Measurements from ENCODE around the gene CCL28.

Gene CCL28

DNA sequence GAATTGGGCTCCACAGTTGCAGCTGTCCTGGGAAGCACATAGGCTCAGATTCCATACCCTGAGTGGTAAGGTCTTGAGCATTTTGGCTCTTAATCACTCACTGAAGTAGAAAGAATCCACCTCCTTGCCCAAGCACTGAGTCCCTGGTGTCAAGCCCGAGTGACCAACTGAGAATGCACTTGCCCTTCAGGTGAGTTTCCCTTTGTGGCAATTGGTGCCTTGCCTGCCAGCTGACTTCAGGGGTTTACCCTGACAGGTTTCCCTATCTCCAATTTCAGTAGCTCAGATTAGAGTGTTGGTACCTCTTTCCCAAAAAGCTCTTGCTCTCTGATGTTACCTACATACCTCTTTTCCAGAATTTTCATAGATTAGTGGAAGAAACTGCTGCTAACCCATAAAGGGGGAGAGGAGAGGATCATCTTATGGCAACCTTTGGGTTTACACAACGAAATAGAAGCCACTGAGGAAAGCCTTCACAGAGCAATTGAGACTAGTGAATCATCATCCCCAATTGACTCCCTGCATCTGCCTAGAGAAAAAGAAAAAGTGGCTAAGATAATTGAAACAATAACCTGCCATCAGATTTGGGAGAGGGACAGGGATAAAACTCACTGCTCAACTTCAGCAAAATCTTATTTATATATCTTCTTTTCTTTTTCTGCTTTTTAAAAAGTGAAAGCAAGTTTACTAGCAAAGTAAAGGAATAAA, 48.6 kb downstream of the CCL28 start:
- no peaks in the 10 kb centered on the region for H3K4me1 ChIP-seq (ENCODE audit: insufficient read depth, low read length)
- no peaks in the 10 kb centered on the region for H3K27me3 ChIP-seq (ENCODE audit: insufficient read depth, low read length)

DNA sequence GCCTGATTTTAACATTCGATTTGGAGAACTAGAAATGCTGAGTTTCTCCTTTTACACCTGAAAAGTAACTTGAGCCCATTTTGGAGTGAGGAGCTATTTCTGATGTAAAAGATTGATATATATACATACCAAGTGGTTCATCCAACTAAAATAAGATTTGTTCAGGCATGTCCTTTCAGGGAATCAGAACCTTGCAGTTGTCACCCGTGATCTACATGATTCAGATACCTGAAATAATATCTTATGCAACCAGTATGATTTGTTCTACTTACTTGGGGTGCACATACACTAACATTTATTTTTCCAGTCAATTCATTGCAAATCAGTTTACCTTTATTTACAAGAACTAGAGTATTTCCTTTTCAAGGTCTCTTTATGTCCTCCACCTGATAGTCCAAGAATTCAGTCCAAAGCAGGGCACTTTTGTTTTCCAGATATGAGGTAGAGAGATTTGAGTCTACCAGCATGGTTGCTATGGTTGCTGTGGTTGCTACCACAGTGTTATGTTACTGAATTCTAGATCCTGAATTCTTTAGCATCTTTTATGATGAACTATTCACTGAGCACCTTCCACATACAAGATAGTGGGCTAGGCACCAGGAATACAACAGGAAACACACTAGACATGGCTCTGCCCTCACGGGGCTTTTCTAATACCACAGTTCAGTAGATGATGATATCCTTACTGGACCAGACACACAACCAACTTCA, 49.3 kb downstream of the CCL28 start:
- Histone ChIP-seq H3K27me3 (ENCODE audit: insufficient read depth, low read length) (no peaks in the 10 kb centered on the region), H3K4me3 (ENCODE audit: low read length) (no peak overlapping the region), H3K36me3 (ENCODE audit: insufficient read depth, low read length) (no peaks in the 10 kb centered on the region), H3K9me3 (ENCODE audit: low read length) (no peaks in the 10 kb centered on the region), H2AFZ (ENCODE audit: low read depth, low read length) (no peak overlapping the region), H3K4me1 (ENCODE audit: insufficient read depth, low read length) (no peaks in the 10 kb centered on the region)

More for the DNA sequence above, 48.6 kb downstream of the CCL28 start:
- Histone ChIP-seq H3K4me3 (ENCODE audit: low read length) (no peak overlapping the region), H3K36me3 (ENCODE audit: insufficient read depth, low read length) (no peaks in the 10 kb centered on the region), H3K9me3 (ENCODE audit: low read length) (no peaks in the 10 kb centered on the region), H2AFZ (ENCODE audit: low read depth, low read length) (no peak overlapping the region)

DNA sequence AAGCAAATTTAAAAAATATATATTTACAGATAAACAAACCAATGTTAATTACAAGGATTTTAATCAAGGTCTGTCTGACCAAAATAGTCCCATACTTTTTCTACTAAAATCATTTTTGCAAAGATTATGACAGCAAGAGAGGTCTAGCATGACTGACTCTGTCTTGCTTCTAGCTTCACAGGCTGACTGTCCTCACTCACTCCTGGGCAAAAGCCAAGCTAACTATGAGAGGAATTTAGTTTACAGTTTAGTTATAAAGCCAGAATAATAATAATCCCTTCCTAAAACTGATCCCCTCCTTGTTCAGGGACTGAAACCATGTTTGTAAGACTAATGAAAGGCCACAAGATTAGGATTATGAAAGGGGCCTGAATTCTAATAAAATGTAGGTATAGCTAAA, 53.5 kb downstream of the CCL28 start:
- no peak overlapping the region for H2AFZ ChIP-seq (ENCODE audit: low read depth, low read length)
- H3K27me3 ChIP-seq (ENCODE audit: insufficient read depth, low read length) = peaks cover 3% of the 10 kb centered on the region
- no peak overlapping the region for H3K4me3 ChIP-seq (ENCODE audit: low read length)
- H3K9me3 ChIP-seq (ENCODE audit: low read length) = no peaks in the 10 kb centered on the region
- no peaks in the 10 kb centered on the region for H3K36me3 ChIP-seq (ENCODE audit: insufficient read depth, low read length)
- no peaks in the 10 kb centered on the region for H3K4me1 ChIP-seq (ENCODE audit: insufficient read depth, low read length)

DNA sequence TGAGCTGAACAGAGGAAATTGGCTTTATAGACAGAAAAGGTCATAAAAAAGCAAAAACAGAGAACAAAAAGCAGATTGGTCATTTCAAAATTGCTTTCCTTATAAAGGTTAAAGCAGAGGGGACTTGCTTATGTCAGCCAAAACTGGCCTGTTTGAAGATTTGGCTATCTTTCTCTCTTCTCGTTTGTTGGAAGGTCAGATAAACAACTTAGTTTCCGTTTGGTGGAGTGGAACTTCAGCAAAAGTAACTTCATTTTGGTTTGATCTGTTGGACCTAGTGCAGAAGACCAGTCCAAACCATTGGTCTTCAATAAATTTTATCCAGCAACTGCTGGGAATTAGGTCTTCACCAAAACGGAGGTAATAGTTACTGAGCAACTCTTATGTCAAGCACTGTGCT, 53.9 kb downstream of the CCL28 start:
- Histone ChIP-seq H2AFZ (ENCODE audit: low read depth, low read length) (no peak overlapping the region), H3K36me3 (ENCODE audit: insufficient read depth, low read length) (no peaks in the 10 kb centered on the region), H3K27me3 (ENCODE audit: insufficient read depth, low read length) (peaks cover 3% of the 10 kb centered on the region), H3K9me3 (ENCODE audit: low read length) (no peaks in the 10 kb centered on the region), H3K4me3 (ENCODE audit: low read length) (no peak overlapping the region), H3K4me1 (ENCODE audit: insufficient read depth, low read length) (no peaks in the 10 kb centered on the region)

DNA sequence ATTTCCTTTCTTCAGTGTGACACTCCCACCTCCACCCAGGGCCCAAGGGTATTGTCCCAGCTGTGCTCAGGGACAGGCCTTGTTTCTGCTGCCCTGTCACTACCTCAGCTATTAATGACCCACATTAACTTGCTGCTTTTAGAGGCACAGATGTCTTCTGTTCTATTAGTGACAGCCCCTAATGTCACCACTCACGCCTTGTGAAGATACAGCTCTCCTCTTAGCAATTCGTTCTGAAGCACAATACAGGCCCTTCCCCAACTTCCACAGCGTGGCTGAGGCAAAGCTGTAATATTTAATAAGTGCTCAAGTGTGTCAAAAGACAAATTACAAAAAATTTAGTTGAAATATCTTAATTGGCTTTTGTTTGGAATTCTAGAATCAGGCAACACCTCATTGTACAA, 54.3 kb downstream of the CCL28 start:
- no peak overlapping the region for H2AFZ ChIP-seq (ENCODE audit: low read depth, low read length)
- H3K4me3 ChIP-seq (ENCODE audit: low read length) = no peak overlapping the region
- H3K36me3 ChIP-seq (ENCODE audit: insufficient read depth, low read length) = no peaks in the 10 kb centered on the region
- no peaks in the 10 kb centered on the region for H3K9me3 ChIP-seq (ENCODE audit: low read length)
- H3K27me3 ChIP-seq (ENCODE audit: insufficient read depth, low read length) = peaks cover 3% of the 10 kb centered on the region
- H3K4me1 ChIP-seq (ENCODE audit: insufficient read depth, low read length) = no peaks in the 10 kb centered on the region

DNA sequence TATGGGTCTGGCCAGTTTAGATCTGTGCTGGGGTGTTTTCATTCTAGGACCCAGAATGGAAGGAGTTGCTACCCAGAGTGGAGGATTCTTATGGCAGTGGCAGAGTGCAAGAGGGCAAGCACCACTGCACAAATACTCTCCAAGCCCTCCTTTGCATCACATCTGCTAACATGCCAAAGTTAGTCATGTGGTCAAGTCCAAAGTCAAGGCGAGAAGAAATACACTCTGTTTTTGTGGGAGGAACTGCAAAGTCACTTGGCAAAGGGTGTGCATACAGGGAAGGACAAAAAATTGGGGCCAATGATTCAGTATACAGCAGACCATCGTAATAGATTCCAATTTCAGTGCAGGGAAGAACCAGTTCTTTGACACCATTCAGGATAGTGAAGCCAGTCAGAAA, 55.1 kb downstream of the CCL28 start:
- Histone ChIP-seq H2AFZ (ENCODE audit: low read depth, low read length) (no peak overlapping the region), H3K9me3 (ENCODE audit: low read length) (no peaks in the 10 kb centered on the region), H3K36me3 (ENCODE audit: insufficient read depth, low read length) (no peaks in the 10 kb centered on the region), H3K4me3 (ENCODE audit: low read length) (no peak overlapping the region), H3K27me3 (ENCODE audit: insufficient read depth, low read length) (peaks cover 3% of the 10 kb centered on the region), H3K4me1 (ENCODE audit: insufficient read depth, low read length) (no peaks in the 10 kb centered on the region)

DNA sequence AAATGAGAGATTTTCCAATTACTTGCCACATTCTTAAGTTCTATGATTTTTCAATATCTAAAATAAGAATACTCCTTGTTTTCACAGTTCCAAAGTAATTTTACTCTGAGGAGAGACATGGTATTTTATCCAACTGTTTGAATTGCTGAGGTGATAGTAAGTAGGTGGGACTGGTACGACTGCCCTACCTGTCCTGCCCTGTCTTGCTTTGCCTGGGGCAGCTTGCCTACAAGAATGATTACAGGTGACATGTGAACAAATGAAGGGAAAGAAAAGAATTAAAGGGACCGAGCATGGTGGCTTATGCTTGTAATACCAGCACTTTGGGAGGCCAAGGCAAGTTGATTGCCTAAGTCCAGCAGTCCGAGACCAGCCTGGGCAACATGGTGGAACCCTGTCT, 57.4 kb downstream of the CCL28 start:
- no peak overlapping the region for H2AFZ ChIP-seq (ENCODE audit: low read depth, low read length)
- H3K9me3 ChIP-seq (ENCODE audit: low read length) = no peaks in the 10 kb centered on the region

DNA sequence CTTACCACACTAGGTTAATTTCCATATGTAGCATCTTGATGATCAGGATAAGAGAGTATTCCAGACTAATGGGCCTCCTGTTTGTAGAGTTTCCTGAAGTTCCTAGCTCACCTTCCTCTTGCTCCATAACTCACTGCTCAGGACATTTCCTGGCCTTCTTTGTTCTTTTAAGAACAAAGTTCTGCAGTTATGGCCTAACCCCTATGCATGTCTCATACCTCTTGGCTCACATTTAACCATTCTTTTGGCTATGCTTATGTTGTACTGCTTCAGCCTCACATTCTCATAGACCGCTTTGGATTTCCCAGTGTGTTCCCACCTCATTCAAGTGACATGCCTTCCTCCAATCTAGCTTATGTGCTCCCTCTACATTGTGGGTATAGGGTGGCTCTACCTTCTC, 58.5 kb downstream of the CCL28 start:
- Histone ChIP-seq H3K27me3 (ENCODE audit: insufficient read depth, low read length) (peaks cover 3% of the 10 kb centered on the region), H3K9me3 (ENCODE audit: low read length) (no peaks in the 10 kb centered on the region), H3K36me3 (ENCODE audit: insufficient read depth, low read length) (no peaks in the 10 kb centered on the region), H3K4me3 (ENCODE audit: low read length) (no peak overlapping the region), H2AFZ (ENCODE audit: low read depth, low read length) (no peak overlapping the region), H3K4me1 (ENCODE audit: insufficient read depth, low read length) (no peaks in the 10 kb centered on the region)

More for the DNA sequence above, 57.4 kb downstream of the CCL28 start:
- H3K4me3 ChIP-seq (ENCODE audit: low read length) = no peak overlapping the region
- H3K27me3 ChIP-seq (ENCODE audit: insufficient read depth, low read length) = peaks cover 3% of the 10 kb centered on the region
- H3K36me3 ChIP-seq (ENCODE audit: insufficient read depth, low read length) = no peaks in the 10 kb centered on the region
- no peaks in the 10 kb centered on the region for H3K4me1 ChIP-seq (ENCODE audit: insufficient read depth, low read length)

DNA sequence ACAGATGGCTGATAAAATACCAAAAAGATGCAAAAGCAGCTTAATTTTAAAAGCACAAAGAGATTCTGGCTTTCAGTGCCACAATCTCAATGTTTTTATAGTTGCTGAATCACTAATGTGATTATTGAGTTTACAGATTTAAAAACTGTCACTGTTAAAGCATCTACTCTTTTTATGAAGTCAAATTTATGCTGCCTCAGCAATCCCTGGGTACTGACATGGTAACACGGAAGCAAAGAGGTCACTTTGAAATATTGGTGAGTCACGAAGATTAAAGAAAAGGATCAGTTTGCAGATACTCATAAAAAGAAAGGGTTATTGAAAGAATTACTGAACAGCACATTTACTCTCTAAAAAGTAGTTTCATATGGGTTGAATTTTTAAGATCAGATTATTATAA, 59.3 kb downstream of the CCL28 start:
- H3K4me3 ChIP-seq (ENCODE audit: low read length) = no peak overlapping the region
- H2AFZ ChIP-seq (ENCODE audit: low read depth, low read length) = no peak overlapping the region
- H3K27me3 ChIP-seq (ENCODE audit: insufficient read depth, low read length) = peaks cover 3% of the 10 kb centered on the region
- H3K36me3 ChIP-seq (ENCODE audit: insufficient read depth, low read length) = no peaks in the 10 kb centered on the region
- H3K9me3 ChIP-seq (ENCODE audit: low read length) = no peaks in the 10 kb centered on the region
- no peaks in the 10 kb centered on the region for H3K4me1 ChIP-seq (ENCODE audit: insufficient read depth, low read length)

DNA sequence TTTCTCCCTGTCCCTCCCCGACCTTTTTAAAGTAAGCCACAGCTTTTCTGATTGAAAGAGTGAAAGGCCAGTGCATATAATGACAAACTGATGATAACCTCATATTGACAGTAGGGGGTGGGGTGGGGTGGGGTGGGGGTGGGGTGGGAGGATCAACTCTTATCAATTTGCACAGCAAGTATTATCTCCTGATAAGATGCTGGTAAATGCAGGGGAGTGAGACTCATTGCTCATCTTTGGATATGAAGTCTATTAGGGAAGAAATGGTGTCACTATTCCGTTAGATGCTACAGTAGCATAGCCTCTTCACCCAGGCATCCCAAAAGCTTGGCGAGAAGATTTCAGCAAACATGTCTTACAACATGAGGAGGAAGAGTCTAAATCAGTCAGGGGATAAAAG, 60.1 kb downstream of the CCL28 start:
- Histone ChIP-seq H2AFZ (ENCODE audit: low read depth, low read length) (no peak overlapping the region), H3K4me3 (ENCODE audit: low read length) (no peak overlapping the region), H3K4me1 (ENCODE audit: insufficient read depth, low read length) (no peaks in the 10 kb centered on the region), H3K27me3 (ENCODE audit: insufficient read depth, low read length) (peaks cover 3% of the 10 kb centered on the region), H3K9me3 (ENCODE audit: low read length) (no peaks in the 10 kb centered on the region), H3K36me3 (ENCODE audit: insufficient read depth, low read length) (no peaks in the 10 kb centered on the region)

DNA sequence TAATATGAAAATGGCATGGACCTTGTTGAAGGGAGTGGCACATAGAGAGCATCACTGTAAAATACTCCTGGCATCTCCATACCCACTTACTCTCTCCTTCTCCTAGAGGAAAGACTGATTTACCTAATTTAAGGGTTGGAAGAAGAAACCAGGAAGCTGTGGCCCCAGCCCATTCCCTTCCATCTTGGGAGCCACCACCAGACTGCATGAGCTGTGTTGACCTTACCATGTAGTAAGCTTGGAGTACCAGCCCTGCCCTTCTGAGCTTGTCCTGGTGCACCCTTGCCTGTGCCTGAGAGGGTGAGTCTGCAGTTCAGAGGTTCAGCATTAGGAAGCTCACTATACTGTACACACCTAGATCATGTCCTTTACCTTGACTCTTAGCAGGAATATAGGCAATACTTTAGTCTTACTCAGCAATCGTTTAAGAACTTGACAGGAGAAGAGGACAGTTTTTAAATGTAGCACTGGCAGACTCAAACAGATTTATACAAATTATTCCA, 63.3 kb downstream of the CCL28 start:
- H3K4me3 ChIP-seq (ENCODE audit: low read length) = no peak overlapping the region
- H3K9me3 ChIP-seq (ENCODE audit: low read length) = no peaks in the 10 kb centered on the region
- H2AFZ ChIP-seq (ENCODE audit: low read depth, low read length) = no peak overlapping the region
- no peaks in the 10 kb centered on the region for H3K27me3 ChIP-seq (ENCODE audit: insufficient read depth, low read length)
- no peaks in the 10 kb centered on the region for H3K4me1 ChIP-seq (ENCODE audit: insufficient read depth, low read length)
- H3K36me3 ChIP-seq (ENCODE audit: insufficient read depth, low read length) = no peaks in the 10 kb centered on the region

DNA sequence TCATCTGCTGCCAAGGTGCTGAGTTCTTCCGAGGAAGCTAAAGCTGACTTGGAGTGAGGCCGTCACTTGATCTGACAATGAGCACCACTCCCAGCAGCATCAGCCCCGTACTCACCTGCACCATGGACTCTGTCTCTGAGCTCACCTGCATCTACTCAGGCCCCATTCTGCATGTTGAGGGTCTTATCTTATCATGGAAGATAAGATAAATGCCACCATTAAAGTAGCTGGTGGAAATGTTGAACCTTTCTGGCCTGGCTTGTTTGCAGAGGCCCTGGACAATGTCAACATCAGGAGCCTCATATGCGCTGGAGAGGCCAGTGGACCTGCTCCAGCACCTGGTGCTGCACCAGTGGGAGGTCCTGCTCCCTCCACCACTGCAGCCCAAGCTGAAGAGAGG, 64.0 kb downstream of the CCL28 start:
- H3K9me3 ChIP-seq (ENCODE audit: low read length) = no peaks in the 10 kb centered on the region
- no peaks in the 10 kb centered on the region for H3K27me3 ChIP-seq (ENCODE audit: insufficient read depth, low read length)
- H3K36me3 ChIP-seq (ENCODE audit: insufficient read depth, low read length) = no peaks in the 10 kb centered on the region
- no peak overlapping the region for H3K4me3 ChIP-seq (ENCODE audit: low read length)
- H2AFZ ChIP-seq (ENCODE audit: low read depth, low read length) = no peak overlapping the region
- H3K4me1 ChIP-seq (ENCODE audit: insufficient read depth, low read length) = no peaks in the 10 kb centered on the region

DNA sequence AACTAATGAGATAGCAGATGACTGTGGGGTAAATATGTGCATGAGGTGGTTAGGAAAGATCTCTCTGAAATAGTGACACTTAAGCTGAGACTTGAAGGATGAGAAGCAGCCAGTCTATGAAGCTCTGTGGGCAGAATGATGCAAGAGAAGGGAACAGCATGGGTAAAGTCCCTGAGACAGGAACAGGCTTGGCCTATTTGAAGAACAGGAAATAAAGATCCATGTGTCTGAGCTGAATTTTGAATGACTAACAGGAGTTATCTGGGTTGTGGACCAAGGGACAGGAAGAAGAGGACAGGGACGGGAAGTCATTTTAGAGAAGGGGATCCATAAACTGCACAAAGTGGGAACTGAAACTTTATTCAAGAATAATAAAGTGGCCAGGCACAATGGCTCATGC, 73.3 kb downstream of the CCL28 start:
- H2AFZ ChIP-seq (ENCODE audit: low read depth, low read length) = no peak overlapping the region
- H3K36me3 ChIP-seq (ENCODE audit: insufficient read depth, low read length) = no peaks in the 10 kb centered on the region
- no peak overlapping the region for H3K4me3 ChIP-seq (ENCODE audit: low read length)
- no peaks in the 10 kb centered on the region for H3K4me1 ChIP-seq (ENCODE audit: insufficient read depth, low read length)
- peaks cover 1% of the 10 kb centered on the region for H3K9me3 ChIP-seq (ENCODE audit: low read length)
- H3K27me3 ChIP-seq (ENCODE audit: insufficient read depth, low read length) = peaks cover 3% of the 10 kb centered on the region

Data from neuron (in vitro differentiated cells).